T follicular helper cell (primary cell): ENCODE data around the gene MRPL28.
A peak's percentile ranks its signal among the peaks of the same experiment; 100 is the strongest.
"Not testable (repeated sequence)": the region's sequence is repeated elsewhere in the genome, so short reads cannot be mapped to it uniquely, and the experiment has no call there.

Experiments
- DNase-seq: peaks from one replicate; pipeline ENCODE4 v3.0.0-alpha.2; 2020; ENCODE audit warnings: low read depth
- total RNA-seq, 2 experiments: gene quantifications; one replicate each; lab custom pipeline; 2026; lab: John Stamatoyannopoulos, UW

The MRPL28 gene
- total RNA-seq: 36.3 to 68.6 reads per million in 2 experiments

- DNase-seq: peak; percentile 88
Observed at GRCh38 chr16:370443-370842, at the start of gene MRPL28. MRPL28 (minus strand) TSS chr16:370538; CDS start chr16:370218, 320 bp downstream.

- DNase-seq: not testable (repeated sequence)
Observed at GRCh38 chr16:415170-415498, 44.8 kb upstream of the MRPL28 start.

DNA sequence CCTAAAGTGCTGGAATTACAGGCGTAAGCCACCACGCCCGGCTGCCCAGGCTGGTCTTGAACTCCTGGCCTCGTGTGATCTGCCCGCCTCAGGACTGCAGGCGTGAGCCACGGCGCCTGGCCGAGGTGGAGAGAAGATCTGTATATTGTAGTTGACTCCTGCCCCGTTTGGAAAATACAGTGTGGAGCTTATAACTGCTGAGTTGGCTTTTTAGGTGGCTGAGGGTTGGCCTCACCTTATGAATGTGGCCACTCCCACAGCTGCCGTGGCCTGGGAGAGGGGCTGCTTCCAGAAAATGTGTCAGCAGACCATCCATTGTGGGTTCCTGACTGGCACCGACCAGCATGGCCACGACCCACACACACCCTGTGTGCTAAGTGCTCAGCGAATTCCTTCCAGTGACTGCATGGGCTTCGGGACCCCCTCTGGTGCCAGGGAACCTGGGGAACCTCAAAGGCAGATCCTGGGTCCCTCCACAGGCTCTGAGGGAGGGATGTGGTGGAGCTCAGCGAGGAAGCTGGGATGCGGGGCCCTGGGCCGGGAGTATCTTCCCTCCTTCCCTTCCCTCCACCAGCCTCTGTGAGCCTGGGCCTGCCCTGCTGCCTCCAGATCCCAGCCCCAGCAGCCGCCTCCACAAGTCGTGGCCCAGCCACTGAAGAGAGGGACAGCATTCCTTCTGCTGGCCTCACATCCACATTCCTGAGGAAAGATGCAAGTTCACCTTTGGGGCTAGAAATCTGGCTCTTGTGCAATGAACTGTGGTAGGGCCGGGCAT, 44.2 kb upstream of the MRPL28 start:
- DNase-seq: no peak

GRCh38 chr16:411576-412265, 41.4 kb upstream of the MRPL28 start:
- no peak for DNase-seq

GRCh38 chr16:410516-411178, 40.3 kb upstream of the MRPL28 start:
- no peak for DNase-seq

DNA sequence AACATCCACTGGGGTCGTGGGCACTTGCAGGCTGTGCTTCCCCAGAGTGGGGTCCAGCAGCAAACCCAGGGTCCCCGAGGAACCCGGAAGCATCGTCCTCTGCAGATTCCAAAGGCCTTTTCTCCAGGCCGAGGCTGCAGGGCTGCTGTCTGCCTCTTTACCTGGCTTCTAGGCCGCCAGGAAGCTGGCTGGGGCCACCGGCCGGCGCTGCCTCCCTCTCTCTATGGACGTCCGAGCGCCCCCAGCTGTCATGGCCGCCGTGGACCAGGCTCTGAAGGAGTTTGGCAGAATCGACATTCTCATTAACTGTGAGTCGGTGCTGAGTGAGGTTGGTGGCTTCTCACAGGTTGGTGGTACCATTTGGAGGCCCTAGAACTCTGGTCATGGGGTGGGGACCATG, 36.9 kb upstream of the MRPL28 start:
- DNase-seq: no peak

DNA sequence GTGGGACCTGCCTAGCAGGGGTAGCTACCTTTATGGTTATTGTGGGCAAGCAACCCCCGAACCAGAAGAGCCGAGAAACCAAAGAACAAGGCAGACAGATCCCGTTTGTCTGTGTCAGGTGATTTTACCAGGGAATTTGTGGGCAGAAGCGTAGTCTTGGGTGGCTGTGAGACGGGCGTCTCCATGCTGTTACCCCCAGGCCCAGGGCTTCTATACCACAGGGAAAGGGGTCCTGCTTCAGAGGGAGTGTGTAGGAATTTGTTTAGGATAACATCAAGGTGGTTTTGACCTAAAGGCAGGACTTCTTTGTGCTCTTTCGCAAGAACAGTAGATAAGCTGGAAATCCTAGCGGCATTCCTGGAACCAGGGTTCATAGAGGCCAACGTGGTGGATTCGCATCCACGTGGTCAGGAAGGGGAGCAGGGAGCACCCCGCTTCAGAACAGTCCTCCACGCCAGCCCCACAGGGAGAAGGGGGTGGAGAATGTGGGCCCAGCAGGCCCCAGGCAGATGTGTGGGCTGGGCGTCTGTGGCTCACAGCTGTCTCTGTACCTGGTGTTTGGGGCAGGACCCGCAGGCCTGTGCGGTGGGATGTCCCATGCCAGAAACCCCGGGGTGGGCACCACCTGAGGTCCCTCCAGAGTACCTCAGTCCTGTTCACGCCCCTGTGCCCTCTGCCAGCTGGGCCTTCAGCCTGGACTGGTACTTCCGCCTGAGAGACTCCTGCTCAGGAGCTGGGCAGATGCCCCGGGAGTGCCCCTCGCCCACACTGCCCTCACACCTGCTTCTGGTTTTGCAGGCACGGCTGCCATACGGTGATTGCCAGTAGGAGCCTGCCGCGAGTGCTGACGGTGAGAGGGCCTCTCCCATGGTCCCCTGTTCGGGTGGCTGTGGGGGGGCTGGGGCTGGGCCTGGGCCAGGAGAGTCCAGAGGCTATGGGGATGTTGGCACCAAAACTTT, 35.5 kb upstream of the MRPL28 start:
- DNase-seq: no peak

DNA sequence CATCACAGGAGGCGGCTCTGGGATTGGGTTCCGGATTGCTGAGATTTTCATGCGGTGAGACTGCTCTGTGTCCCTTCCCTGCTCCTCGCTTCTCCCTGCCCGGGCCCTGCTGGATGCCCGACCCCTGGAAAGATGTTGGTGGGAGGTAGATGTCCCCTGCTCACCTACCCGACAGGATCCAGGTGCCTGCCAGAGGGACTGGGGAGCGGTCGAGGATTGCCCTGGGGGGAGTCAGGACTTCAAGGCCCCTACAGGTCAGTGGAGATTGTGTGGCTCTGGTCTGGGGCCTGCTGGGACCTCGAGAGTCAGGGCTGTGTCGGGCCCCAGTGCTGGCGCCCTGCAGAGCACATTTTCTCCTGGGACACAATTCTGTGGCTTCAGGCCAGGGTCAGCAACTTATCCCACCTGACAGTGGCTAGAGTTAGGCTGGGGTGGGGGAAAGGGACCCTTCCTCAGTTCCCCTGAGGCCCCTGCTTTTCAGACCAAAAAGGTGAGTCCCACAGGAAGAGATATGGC, 34.7 kb upstream of the MRPL28 start:
- no peak for DNase-seq

- peak; percentile 99 for DNase-seq
Observed at GRCh38 chr16:401468-402348, 31.4 kb upstream of the MRPL28 start, which contains the start of gene DECR2. DECR2 (plus strand) TSS chr16:401885; CDS start chr16:401964, 79 bp downstream.

GRCh38 chr16:400061-400591, 29.8 kb upstream of the MRPL28 start:
- no peak for DNase-seq

DNA sequence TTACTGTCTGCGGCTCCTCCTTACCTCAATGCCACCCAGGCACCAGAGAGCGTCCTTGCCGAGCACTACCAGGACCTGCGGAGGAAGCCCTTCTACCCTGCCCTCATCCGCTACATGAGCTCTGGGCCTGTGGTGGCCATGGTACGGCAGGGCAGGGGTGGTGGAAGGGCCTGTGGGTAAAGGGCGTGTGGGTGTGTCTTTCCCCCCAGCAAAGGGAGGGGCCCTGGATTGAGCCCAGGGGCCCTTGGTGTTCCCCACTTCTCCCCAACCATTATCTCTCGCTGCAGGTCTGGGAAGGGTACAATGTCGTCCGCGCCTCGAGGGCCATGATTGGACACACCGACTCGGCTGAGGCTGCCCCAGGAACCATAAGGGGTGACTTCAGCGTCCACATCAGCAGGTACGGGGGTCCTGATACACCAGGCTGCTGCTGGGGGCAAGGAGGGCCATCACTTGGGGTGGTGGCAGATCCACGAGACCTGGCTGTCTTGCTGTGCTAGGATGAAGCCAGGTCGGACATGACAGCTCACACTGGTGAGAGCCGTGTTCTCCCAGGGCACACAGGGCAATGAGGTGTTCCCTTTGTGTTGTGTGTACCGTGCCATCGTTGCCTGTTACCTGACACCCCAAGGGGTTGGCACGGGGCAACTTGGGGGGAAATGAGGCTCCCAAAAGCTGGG, 29.1 kb upstream of the MRPL28 start:
- DNase-seq: no peak

DNA sequence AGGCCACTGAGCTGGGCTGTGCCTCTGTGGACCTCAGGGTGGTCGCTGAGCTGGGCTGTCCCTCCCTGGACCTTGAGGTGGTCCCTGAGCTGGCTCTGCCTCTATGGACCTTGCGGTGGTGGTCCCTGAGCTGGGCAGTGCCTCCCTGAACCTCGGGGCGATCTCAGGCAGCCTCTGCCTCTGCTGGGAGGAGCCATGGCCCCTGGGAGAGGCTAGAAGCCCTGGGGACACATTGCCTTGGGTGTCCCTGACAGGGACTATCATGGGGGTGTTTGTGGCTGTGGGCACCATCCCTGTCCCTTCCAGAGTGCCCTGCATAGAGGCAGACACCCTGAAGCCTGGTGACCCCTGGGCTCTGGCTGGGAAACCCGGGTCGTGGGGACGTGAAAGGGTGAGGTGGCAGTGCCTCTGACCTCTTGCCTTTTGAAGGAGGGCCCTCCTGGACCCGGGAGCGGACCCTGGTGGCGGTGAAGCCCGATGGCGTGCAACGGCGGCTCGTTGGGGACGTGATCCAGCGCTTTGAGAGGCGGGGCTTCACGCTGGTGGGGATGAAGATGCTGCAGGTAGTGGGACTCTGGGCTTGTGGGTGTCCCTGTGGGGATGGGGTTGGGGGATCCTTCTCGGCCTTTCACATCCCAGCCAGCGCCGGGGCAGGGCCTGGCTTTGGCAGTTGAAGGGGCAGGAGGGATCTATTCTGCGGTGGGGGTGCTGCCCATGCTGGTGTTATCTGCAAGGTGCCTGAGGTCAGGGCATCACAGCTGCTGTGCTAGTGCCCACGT, 28.4 kb upstream of the MRPL28 start:
- DNase-seq: no peak

GRCh38 chr16:397736-398332, 27.5 kb upstream of the MRPL28 start:
- no peak for DNase-seq

GRCh38 chr16:397135-397661, 26.9 kb upstream of the MRPL28 start, which contains the start of gene NME4:
NME4 (plus strand) TSS chr16:397199; CDS start chr16:397223, 24 bp downstream.
- no peak for DNase-seq

DNA sequence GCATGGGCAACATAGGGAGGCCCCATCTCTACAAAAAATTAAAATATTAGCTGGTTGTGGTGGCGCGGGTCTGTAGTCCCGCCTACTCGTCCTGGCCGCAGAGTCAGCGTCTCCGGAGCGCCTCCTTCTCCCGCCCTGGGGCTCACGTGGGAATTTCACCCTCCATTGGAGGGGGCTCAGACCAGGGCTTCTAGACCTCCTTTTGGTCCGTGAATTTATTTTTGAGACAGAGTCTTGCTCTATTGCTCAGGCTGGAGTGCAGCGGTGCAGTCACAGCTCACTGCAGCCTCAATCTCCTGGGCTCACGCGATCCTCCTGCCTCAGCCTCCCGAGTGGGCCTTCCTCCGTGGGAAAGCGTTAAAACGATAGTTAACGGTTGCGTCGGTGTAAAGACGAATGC, 26.3 kb upstream of the MRPL28 start:
- DNase-seq: no peak

DNA sequence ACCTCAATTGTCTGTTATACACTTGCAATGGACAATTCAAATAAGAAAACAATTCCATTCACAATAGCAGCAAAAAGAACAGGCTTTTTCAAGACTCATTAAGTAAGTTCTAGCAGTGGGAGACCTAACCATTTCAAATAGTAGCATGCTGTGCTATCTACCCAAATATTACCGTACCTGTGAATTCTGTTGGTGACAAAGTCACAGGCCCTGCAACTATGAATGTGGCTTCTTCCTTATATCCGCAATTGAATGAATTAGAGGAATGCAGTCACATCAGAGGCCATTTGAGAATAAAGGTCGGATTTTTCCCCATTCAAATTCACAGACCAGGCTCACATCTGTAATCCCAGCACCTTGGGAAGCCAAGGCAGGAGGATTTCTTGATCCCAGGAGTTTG, 25.9 kb upstream of the MRPL28 start:
- DNase-seq: no peak

DNA sequence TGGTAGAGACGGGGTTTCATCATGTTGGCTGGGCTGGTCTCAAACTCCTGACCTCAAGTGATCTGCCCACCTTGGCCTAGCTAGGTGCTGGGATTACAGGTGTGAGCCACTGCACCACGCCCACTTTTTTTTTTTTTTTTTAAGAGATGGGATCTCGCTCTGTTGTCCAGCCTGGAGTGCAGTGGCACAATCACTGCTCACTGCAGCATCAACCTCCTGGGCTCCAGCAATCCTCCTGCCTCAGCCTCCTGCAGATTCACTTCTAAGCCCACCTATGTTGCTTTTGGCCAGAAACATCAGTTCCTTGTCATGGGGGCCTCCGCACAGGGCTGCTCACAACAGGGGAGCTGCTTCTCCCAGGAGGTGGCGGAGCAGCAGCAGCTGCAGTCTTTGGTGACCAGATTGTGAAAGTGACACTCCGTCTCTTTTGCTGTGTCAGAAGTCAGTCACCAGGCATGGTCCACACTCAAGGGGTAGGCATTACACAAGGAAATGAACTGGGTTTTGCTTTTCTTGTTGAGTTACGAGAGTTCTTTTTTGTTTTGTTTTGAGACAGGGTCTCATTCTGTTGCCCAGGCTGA, 22.2 kb upstream of the MRPL28 start:
- DNase-seq: no peak
